Mucosa of descending colon (tissue), 3 donors: ENCODE results near the gene ZNF578. TPM values are rescaled to one million over a fixed set of nuclear protein-coding genes. Genes with fewer than 3 reads are reported as not detected.
"Not testable (repeated sequence)": the region's sequence is repeated elsewhere in the genome, so short reads cannot be mapped to it uniquely, and the experiment has no call there.

Experiments used
- ATAC-seq: fragments of 200-7000 bp; cut with Tn5 transposase; one replicate; pipeline ENCODE4 v1.9.1; 2020; ENCODE audit warnings: mild to moderate bottlenecking, moderate library complexity
- DNase-seq, 3 donors: peaks; one replicate each; pipeline ENCODE4 v3.0.0-alpha.2; 2020
- H3K36me3 ChIP-seq: fragments of 200-600 bp; one replicate; pipeline ENCODE4 v1.8.0; 2021; ENCODE audit warnings: low read depth, mild to moderate bottlenecking
- H3K4me1 ChIP-seq: fragments of 200-600 bp; one replicate; pipeline ENCODE4 v1.8.0; 2021; ENCODE audit warnings: low read depth, mild to moderate bottlenecking
- H3K4me3 ChIP-seq: fragments of 200-600 bp; one replicate; pipeline ENCODE4 v1.8.0; 2021; ENCODE audit warnings: mild to moderate bottlenecking
- H3K9me3 ChIP-seq: fragments of 200-600 bp; one replicate; pipeline ENCODE4 v1.8.0; 2021; ENCODE audit warnings: mild to moderate bottlenecking
- intact Hi-C, 2 donors: fragments of 100-400 bp; cut with DNase I in 1 of 2; cut with micrococcal nuclease in 1 of 2; formaldehyde crosslinking; loops; one replicate each; pipeline versions ENCODE4 v1.11.0 to v1.11.1; 2022; cut with DNase I, micrococcal nuclease
- total RNA-seq, 3 donors: library from RNA; stranded (reverse); fragmentation: NEBNext Ultra II Directional in 2 of 3; extraction: Animal tissue kit (Norgen Biotek cat#: 25700) in 2 of 3; gene quantifications; one replicate each; pipeline versions ENCODE4 v1.2.1 to v1.2.4, GENCODE V29; 2021 to 2023
- TF ChIP-seq, protein P1 (sequence below): fragments of 200-600 bp; IDR thresholded peaks from one replicate; pipeline ENCODE4 v1.8.0; 2022; ENCODE audit warnings: antibody characterized with exemption, mild to moderate bottlenecking
- donor health status: DM: no; HTN: no; CAD: no; lungs with moderate emphysema.
- donor health status: DM: no; HTN: no; CAD: no.
- donor health status: DM: no; HTN: yes; CAD: no.

ZNF578 gene
- total RNA-seq, 3 donors from 2014 or later = 0.27 to 2.6 (median 0.43) TPM

DNA sequence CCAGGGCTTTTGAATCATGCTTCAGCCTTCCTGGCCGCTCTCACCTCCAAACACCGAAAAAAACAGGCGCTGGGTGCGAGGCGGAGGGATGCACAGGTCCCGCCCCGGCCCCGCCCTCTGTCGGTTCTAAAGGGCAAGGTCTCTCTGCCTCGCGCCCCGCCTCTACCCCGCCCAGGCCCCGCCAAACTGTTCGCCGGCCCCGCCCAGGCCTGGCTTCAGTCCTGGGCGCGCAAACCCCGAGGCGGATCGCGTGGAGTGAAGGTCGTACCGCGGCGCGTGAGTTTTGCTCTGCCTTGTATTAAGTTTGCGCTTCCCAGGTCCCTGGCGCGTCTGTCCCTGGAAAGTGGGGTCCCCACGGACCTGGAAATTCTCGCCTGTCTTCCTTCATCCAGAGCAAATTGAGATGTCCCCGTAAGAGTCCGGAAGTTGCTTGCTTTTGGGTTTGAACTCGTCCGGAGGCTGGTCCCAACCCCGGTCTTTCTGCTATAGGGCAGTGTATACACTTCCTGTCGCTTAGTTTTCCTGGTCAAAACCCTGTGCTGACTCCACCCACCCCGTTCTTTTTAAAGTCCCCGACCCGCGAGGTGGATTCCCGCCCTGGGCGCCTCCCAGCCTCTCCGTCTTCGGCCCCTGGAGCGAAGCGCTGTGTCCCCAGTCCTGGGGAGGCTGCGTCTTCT lies 82.6 kb downstream of the ZNF578 start:
- Histone ChIP-seq H3K36me3 (peaks cover 11% of the 10 kb centered on the region), H3K4me3 (no peak overlapping the region)
- intact Hi-C loops = no loop called here

DNA sequence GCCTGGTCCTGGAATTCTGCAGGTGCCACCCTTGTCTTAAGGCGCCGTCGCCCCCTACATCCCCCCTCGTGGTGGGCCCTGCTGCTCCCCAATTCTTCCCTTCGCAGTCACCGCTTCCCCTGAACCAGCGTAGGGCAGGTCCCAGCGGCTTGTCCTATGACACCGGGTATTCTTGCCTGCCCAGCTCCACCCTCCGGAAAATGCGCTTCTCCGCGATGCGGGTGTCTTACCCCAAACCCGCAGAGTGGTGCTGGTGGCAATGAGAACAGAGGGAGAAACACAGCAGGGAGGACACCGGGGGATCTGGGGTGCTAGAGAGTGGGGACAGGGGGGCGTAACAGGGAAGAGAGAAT lies 83.1 kb downstream of the ZNF578 start:
- Histone ChIP-seq H3K36me3 (peaks cover 11% of the 10 kb centered on the region), H3K4me3 (no peak overlapping the region), H3K9me3 (peaks cover 52% of the 10 kb centered on the region), H3K4me1 (no peaks in the 10 kb centered on the region)
- DNase-seq (peak; percentile 7 to 51 (median 36)), ATAC-seq (peak; percentile 38)
- intact Hi-C loops = no loop called here
- TF ChIP-seq, protein P1, sequence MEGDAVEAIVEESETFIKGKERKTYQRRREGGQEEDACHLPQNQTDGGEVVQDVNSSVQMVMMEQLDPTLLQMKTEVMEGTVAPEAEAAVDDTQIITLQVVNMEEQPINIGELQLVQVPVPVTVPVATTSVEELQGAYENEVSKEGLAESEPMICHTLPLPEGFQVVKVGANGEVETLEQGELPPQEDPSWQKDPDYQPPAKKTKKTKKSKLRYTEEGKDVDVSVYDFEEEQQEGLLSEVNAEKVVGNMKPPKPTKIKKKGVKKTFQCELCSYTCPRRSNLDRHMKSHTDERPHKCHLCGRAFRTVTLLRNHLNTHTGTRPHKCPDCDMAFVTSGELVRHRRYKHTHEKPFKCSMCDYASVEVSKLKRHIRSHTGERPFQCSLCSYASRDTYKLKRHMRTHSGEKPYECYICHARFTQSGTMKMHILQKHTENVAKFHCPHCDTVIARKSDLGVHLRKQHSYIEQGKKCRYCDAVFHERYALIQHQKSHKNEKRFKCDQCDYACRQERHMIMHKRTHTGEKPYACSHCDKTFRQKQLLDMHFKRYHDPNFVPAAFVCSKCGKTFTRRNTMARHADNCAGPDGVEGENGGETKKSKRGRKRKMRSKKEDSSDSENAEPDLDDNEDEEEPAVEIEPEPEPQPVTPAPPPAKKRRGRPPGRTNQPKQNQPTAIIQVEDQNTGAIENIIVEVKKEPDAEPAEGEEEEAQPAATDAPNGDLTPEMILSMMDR = no peak

More for the DNA sequence above, 82.6 kb downstream of the ZNF578 start:
- peak; percentile 96 for ATAC-seq
- DNase-seq = peak; percentile 82 to 91 (median 83)
- TF ChIP-seq, protein P1 = no peak
- Histone ChIP-seq H3K4me1 (no peaks in the 10 kb centered on the region), H3K9me3 (peaks cover 51% of the 10 kb centered on the region)

DNA sequence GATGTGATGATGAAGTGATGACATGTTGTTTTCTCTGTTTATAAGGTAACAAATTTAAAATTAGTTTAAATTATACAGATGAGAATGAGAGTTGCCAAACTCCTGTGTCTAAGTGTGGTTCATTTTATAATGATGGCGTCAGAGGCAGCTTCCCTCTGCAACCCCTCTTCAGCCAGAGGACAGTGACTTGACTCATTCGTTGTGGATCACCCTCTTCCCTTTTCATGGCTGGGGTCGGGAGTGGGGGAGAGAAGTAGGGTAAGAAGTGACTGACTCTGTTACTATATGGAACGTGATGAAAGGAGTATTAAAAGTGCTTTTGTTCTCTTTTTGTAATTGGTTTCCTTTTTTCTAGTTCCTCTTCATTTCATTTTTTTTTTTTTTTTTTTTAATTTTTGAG lies 85.5 kb downstream of the ZNF578 start:
- ATAC-seq, H3K4me3 ChIP-seq, DNase-seq, intact Hi-C loops, H3K4me1 ChIP-seq: not testable (repeated sequence)
- H3K9me3 ChIP-seq = peaks cover 54% of the 10 kb centered on the region
- peaks cover 11% of the 10 kb centered on the region for H3K36me3 ChIP-seq

DNA sequence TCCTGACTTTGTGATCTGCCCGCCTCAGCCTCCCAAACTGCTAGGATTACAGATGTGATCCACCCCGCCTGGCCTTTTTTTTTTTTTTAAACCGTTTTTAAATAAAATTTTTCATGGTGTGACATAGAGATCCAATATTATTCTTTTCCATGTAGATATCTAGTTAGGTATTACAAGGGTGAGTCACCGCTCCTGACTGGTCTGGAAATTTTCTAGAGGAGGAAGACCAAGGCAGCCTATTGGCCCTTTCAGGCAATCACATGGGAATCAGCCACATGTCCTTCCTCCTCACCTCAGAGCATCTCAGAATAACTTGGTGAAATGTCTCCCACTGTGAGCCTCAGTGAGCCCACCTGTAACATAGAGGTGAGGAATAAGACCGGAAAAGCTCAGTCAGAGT lies 87.8 kb downstream of the ZNF578 start:
- ATAC-seq, H3K4me1 ChIP-seq, intact Hi-C loops, H3K4me3 ChIP-seq, DNase-seq: not testable (repeated sequence)
- peaks cover 16% of the 10 kb centered on the region for H3K36me3 ChIP-seq
- peaks cover 50% of the 10 kb centered on the region for H3K9me3 ChIP-seq

DNA sequence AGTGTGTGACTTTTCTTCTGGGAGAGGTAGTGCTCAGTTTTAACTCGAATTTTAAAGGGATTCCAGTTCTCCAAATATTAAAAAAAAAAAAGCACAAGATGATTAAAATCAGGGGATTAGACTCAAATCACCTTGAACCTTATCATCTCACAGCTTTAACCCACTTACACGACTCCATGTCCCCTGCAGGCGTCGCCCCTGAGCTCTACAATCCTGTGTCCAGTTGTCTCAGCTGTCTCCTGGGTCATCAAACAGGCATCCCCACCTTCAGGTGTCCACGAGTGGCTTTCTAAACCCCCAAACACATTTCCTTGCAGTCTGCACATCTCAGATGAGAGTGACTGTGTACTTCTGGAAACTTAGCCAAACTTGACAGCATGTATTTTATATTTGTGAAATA lies 88.3 kb downstream of the ZNF578 start:
- H3K36me3 ChIP-seq = peaks cover 16% of the 10 kb centered on the region
- H3K9me3 ChIP-seq = peaks cover 51% of the 10 kb centered on the region

DNA sequence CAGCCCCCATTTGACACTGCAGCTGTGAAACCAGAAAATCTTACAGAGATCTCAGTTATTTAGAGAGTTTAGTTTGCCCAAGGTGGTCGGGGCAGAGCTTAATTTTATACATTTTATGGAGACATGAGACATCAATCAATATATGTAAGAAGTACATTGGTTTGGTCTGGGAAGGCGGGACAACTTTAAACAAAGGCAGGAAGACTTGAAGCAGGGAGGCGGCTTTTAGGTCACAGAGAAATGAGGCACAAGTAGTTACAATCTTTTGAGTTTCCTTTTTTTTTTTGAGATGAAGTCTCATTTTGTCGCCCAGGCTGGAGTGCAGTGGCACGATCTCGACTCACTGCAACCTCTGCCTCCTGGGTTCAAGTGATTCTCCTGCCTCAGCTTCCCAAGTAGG lies 89.2 kb downstream of the ZNF578 start:
- intact Hi-C loops, H3K4me3 ChIP-seq, DNase-seq, H3K4me1 ChIP-seq, ATAC-seq: not testable (repeated sequence)
- peaks cover 17% of the 10 kb centered on the region for H3K36me3 ChIP-seq
- H3K9me3 ChIP-seq = peaks cover 60% of the 10 kb centered on the region

More for the DNA sequence above, 88.3 kb downstream of the ZNF578 start:
- intact Hi-C loops = no loop called here
- DNase-seq (no peak), ATAC-seq (no peak)
- Histone ChIP-seq H3K4me3 (no peak overlapping the region), H3K4me1 (no peaks in the 10 kb centered on the region)
- TF ChIP-seq, protein P1 = no peak

DNA sequence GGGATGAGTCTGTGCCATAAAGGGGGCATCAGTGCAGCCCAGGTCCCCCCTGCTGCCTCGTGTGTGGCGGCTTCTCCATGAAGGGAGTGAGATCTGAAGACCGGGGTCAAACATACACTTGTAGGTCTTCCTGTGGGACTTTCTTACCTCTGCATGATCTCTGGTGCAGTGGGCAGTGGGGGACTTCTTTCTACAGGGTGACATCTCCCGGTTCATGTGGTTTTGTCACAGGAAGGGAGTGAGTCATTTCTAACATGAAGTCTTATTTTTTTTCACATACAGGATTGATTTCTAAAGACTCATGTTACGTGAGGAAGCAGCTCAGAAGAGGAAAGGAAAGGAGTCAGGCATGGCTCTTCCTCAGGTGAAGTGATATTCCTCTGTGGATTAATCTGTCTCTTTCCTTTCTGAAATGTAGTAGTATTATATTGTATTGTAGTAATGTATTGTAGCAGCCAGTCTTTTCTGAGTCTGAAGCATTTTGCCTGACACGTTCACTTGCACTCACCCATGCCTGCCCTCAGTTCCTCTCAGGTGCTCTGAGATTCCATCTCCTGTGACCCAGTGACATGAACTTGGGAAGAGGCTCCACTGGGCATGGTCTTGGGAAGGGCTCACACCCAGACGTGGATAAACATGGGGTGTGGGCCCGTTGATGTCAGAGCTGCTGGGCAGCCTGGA lies 89.8 kb downstream of the ZNF578 start:
- TF ChIP-seq, protein P1 = no peak
- H3K36me3 ChIP-seq = peaks cover 20% of the 10 kb centered on the region
- no peaks in the 10 kb centered on the region for H3K4me1 ChIP-seq
- peaks cover 63% of the 10 kb centered on the region for H3K9me3 ChIP-seq
- no peak overlapping the region for H3K4me3 ChIP-seq
- intact Hi-C loops = no loop called here
- DNase-seq (no peak), ATAC-seq (no peak)
